GF-D8 (cell line): ENCODE results near the gene FRYL.
"Not testable (repeated sequence)": the region's sequence is repeated elsewhere in the genome, so short reads cannot be mapped to it uniquely, and the experiment has no call there.

ENCODE experiments used
- DNase-seq: peaks from one replicate; lab custom pipeline; 2025; lab: John Stamatoyannopoulos, UW

FRYL gene

DNA sequence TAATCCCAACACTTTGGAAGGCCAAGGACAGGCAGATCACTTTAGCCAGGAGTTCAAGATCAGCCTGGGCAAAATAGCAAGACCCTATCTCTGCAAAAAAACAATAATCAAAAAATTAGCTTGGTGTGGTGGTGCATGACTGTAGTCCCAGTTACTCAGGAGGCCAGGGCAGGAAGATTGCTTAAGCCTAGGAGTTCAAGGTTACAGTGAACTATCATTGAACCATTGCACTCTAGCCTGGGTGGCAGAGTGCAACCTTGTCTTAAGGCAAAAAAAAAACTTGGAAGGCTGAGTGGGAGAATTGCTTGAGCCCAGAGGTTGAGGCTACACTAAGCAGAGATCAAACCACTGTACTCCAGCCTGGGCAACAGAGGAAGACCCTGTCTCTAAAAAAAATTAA is 5.2 kb upstream of the FRYL start:
- no peak for DNase-seq

GRCh38 chr4:48781968-48782367 is 1.9 kb upstream of the FRYL start:
- DNase-seq = no peak

DNA sequence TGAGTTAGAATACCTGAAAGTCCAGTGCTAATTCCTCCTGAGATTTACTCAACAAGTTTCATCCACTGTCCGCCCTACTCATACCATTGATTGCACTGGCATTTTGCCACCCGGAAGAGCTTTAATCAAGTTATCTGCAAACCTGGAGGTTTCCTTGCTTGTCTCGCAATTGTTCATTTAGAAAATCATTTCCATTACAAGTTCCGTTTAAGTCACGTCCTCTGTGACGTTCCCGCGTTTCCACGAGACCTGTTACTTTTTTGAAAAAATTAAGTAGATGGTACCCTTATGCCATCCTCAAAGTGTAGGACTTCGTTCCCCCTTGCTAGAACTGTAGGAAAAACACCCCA is 761 bp upstream of the FRYL start:
- peak; percentile 23 for DNase-seq

DNA sequence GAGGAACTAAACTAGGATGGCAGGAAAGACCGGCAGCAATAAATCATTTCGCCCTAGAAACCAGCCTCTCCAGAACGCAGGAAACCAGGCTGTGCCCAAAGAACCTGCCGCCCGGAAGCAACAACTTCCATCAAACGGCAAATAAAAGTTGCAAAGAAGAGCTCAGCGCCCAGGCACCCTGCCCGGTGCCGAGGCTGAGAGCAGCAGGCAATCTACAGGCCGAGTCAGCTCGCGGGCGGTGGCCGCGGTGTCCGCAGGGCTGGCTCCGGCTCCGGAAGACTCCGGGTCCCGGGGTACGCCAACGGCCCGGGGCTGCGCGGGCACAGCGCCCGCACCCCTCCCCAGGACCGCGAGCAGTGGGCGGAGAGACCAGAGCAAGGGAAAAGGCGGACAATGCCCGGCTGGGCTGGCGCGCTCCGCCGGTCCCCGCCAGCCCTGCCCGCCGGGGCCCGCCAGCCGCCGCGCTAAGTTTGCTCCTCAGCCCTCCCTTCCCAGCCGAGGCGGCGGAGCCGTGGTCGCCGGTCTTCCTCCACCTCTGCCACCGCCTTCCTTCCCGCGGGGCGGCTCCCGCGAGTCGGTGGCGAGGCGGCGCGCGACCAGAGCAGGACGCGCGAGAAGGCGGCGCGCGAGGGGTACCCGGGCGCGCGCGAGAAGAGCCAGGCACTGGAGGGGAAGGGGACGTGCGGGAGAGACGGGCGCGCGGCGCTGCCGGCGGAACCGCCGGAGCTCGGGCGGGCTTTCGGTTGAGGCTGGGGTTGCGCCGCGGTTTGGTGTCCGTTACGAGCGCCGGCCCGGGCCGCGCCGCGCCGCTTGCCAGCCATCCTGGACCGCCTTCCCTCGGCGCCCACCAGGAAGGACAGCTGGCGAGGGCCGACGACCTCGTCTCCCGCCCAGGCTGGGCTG is 733 bp downstream of the FRYL start:
- DNase-seq = peak; percentile 35

- no peak for DNase-seq
Observed at GRCh38 chr4:48778431-48779094, 1.5 kb downstream of the FRYL start.

DNA sequence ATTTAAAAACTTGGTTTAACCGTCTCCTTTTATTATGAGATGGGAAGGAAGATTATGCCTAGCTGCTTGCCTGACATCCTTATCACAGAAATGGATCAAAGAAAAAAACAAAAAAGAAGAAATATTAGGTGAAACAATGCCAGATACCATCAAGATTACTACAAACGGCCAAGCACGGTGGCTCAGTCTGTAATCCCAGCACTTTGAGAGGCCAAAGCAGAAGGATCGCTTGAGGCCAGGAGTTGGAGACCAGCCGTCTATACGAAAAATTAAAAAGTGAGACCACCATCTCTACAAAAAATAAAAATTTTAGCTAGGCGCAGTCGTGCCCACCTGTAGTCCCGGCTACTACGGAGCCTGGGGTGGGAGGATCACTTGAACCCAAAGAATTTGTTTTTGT is 2.3 kb downstream of the FRYL start:
- DNase-seq = no peak

- DNase-seq = no peak
Observed at GRCh38 chr4:48774760-48775710, 5.0 kb downstream of the FRYL start.

DNA sequence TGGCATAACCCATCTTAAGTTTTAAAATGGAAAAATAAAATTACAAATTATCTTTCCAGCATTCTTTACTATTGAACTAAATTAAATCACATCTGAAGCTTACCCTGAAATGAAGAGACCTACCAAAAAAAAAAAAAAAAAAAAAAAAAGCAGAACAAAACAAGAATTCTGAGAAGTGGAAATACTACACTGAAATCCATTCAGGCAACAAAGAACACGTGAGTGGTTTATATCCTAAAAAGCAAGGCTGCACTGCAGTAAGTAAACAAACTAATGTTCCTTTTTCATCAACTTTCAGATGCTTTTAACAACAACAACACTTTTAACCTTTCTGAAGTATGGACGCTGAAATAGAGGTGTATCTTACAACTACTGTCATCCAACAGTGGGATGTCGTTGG is 7.5 kb downstream of the FRYL start:
- no peak for DNase-seq

- DNase-seq = no peak
Observed at GRCh38 chr4:48767055-48767929, 12.8 kb downstream of the FRYL start.

DNA sequence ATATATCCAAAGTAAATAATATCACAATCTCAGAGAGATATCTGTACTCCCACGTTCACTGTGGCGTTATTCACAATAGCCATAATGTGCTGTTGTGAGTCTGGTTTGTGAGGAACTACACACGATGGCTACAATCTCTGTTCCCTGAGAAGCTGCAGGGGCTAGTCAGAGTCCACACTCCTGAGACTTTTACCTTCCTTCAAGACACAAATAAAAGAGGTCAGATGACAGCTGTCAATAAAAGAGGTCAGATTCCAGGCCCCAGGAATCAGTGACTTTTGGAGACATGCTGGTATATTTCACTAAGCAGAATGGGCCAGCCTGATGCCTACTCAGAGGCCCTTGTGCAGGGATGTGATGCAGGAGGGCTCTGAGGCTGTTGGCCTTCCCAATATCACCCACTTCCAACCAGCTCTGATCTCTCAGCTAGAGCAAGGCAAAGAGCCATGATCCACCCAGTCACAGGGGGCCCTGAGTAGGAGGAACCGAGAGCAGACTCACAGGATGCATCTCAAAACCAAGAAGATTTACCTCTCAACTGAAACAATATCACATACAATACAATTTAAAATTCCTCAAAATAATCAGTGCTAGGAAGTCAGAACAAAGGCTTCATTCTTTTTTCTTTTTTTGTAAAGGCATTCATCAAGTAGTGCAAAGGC is 13.8 kb downstream of the FRYL start:
- DNase-seq = no peak

DNA sequence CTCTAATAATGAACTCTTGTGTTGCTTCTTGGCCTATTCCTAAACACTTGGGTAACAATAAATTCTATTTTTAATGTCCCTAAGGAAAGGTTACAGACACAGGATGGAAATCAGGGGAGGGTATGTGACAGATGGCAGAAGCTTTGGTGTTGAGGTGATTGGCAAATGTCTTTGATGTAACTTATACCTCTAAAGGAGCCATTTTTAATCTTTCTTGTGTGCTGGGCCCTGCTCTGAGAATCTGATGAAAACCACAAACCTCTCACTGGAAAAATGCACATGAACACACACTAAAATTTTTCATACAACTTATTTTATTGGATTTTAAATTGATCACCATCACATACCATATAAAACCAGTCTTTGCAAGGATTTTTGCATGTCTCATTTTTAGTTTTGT is 17.7 kb downstream of the FRYL start:
- no peak for DNase-seq

GRCh38 chr4:48761286-48761685 is 18.8 kb downstream of the FRYL start:
- no peak for DNase-seq

DNA sequence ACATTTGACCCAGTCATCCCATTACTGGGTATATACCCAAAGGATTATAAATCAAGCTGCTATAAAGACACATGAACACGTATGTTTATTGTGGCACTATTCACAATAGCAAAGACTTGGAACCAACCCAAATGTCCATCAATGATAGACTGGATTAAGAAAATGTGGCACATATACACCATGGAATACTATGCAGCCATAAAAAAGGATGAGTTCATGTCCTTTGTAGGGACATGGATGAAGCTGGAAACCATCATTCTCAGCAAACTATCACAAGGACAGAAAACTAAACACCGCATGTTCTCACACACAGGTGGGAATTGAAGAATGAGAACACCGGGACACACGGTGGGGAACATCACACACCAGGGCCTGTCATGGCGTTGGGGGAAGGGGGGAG is 21.4 kb downstream of the FRYL start:
- DNase-seq = not testable (repeated sequence)

- DNase-seq = no peak
Observed at GRCh38 chr4:48756689-48757220, 23.3 kb downstream of the FRYL start.

DNA sequence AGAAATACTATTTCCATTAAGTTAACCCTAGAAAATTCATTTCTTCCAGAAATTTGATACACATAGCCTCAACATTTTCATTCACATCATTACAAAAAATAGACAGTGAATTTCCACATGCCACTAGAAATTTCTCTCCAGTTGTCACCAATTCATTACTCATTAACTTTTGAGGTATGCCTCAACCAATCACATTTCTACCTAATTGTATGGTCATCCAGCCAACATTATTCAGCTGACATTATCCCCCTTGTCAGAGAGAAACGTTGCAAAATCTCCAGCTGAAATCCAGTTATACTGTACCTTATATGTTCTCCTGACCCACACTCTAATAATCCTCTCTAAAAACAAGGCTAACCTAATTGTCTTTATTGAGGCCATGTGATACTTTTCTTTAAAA is 24.8 kb downstream of the FRYL start:
- DNase-seq = no peak

DNA sequence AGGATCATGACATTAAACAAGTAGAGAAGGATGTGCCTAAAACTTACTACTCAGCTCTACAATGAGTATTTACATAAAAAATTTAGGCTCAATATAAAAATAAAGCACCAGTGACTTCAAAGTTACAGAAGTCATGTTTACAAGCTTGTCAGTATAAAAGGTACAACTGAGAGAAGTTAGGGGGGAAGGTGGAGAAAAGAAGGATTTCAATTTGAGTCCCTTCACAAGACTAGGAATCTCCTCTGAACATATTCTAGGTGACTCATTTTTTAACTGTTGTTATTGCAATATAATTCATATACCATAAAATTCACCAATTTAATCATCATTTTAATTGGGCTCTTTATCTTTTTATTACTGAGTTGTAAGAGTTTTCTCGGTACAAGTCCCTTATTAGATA is 26.9 kb downstream of the FRYL start:
- no peak for DNase-seq

- DNase-seq = no peak
Observed at GRCh38 chr4:48752726-48753125, 27.4 kb downstream of the FRYL start.

GRCh38 chr4:48752246-48752645 is 27.8 kb downstream of the FRYL start:
- peak; percentile 56 for DNase-seq

DNA sequence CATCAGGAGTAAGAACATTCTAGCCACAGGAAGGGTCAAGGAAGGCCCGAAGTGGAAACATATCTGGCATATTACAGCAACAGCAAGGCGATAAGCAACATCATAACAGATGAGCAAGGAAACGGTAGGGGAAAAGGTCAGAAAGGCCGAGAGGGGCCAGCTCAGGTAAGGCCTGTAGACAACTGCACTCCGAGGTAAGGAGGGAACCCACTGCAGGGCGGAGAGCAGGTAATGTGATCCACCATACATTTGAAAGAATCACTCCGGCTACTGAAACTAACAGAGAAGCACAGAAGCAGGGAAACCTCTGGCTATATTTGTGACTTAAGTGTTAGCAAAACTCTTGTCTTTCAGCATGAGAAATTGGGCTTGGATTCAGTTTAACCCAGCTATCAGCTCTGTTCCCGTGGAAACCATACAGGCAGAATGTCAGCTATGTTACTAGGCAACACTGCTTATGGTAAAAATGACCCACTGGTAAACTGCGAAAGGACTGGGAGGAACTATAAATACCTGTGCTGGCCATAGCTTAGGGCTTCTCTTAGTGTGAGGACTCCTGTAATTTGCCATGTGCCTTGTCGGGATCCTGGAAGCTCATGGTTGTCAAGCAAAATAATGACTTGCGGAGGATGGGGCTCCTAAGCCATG is 31.0 kb downstream of the FRYL start:
- no peak for DNase-seq
